ENCODE data around the gene CDK5RAP2. TPM values are rescaled to one million over a fixed set of nuclear protein-coding genes. Genes with fewer than 3 reads are reported as not detected.

The CDK5RAP2 gene
- total RNA-seq, 4 donors from 2014 or later: 27.3 to 158 (median 45.1) TPM

- H3K4me3 ChIP-seq: no peak overlapping the region
- no peak overlapping the region for H3K27ac ChIP-seq
- peaks cover 0 to 25% (median 0%) of the 10 kb centered on the region in 3 donors for H3K36me3 ChIP-seq
- no peaks in the 10 kb centered on the region for H3K27me3 ChIP-seq
- no peak for DNase-seq
- no peak for TF ChIP-seq POLR2A (IDR thresholded peaks at IDR 0.05)
- TF ChIP-seq, protein P1, sequence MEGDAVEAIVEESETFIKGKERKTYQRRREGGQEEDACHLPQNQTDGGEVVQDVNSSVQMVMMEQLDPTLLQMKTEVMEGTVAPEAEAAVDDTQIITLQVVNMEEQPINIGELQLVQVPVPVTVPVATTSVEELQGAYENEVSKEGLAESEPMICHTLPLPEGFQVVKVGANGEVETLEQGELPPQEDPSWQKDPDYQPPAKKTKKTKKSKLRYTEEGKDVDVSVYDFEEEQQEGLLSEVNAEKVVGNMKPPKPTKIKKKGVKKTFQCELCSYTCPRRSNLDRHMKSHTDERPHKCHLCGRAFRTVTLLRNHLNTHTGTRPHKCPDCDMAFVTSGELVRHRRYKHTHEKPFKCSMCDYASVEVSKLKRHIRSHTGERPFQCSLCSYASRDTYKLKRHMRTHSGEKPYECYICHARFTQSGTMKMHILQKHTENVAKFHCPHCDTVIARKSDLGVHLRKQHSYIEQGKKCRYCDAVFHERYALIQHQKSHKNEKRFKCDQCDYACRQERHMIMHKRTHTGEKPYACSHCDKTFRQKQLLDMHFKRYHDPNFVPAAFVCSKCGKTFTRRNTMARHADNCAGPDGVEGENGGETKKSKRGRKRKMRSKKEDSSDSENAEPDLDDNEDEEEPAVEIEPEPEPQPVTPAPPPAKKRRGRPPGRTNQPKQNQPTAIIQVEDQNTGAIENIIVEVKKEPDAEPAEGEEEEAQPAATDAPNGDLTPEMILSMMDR (IDR thresholded peaks at IDR 0.05): no peak
- no peaks in the 10 kb centered on the region for H3K9me3 ChIP-seq
- H3K4me1 ChIP-seq: no peaks in the 10 kb centered on the region
Observed at GRCh38 chr9:120387257-120388002, 192.5 kb downstream of the CDK5RAP2 start.

- Histone ChIP-seq H3K4me1 (no peaks in the 10 kb centered on the region), H3K9me3 (no peaks in the 10 kb centered on the region), H3K4me3 (no peak overlapping the region), H3K27ac (no peak overlapping the region), H3K36me3 (peaks cover 0 to 18% (median 0%) of the 10 kb centered on the region in 3 donors), H3K27me3 (no peaks in the 10 kb centered on the region)
- TF ChIP-seq, protein P1 (IDR thresholded peaks at IDR 0.05): no peak
- TF ChIP-seq POLR2A (IDR thresholded peaks at IDR 0.05): no peak
- DNase-seq: no peak
Observed at GRCh38 chr9:120386390-120387131, 193.4 kb downstream of the CDK5RAP2 start.

- Histone ChIP-seq H3K4me1 (no peaks in the 10 kb centered on the region), H3K9me3 (no peaks in the 10 kb centered on the region), H3K36me3 (peaks cover 0 to 11% (median 0%) of the 10 kb centered on the region in 3 donors), H3K4me3 (no peak overlapping the region), H3K27me3 (no peaks in the 10 kb centered on the region), H3K27ac (no peak overlapping the region)
- DNase-seq: no peak
- TF ChIP-seq, protein P1 (IDR thresholded peaks at IDR 0.05): no peak
- no peak for TF ChIP-seq POLR2A (IDR thresholded peaks at IDR 0.05)
Observed at GRCh38 chr9:120385606-120386389, 194.2 kb downstream of the CDK5RAP2 start.

- Histone ChIP-seq H3K4me1 (no peaks in the 10 kb centered on the region), H3K36me3 (peaks cover 0 to 2% (median 0%) of the 10 kb centered on the region in 3 donors), H3K4me3 (no peak overlapping the region), H3K9me3 (no peaks in the 10 kb centered on the region), H3K27me3 (no peaks in the 10 kb centered on the region), H3K27ac (no peak overlapping the region)
- TF ChIP-seq POLR2A (IDR thresholded peaks at IDR 0.05): no peak
- TF ChIP-seq, protein P1 (IDR thresholded peaks at IDR 0.05): no peak
- no peak for DNase-seq
Observed at GRCh38 chr9:120384925-120385272, 195.1 kb downstream of the CDK5RAP2 start.

DNA sequence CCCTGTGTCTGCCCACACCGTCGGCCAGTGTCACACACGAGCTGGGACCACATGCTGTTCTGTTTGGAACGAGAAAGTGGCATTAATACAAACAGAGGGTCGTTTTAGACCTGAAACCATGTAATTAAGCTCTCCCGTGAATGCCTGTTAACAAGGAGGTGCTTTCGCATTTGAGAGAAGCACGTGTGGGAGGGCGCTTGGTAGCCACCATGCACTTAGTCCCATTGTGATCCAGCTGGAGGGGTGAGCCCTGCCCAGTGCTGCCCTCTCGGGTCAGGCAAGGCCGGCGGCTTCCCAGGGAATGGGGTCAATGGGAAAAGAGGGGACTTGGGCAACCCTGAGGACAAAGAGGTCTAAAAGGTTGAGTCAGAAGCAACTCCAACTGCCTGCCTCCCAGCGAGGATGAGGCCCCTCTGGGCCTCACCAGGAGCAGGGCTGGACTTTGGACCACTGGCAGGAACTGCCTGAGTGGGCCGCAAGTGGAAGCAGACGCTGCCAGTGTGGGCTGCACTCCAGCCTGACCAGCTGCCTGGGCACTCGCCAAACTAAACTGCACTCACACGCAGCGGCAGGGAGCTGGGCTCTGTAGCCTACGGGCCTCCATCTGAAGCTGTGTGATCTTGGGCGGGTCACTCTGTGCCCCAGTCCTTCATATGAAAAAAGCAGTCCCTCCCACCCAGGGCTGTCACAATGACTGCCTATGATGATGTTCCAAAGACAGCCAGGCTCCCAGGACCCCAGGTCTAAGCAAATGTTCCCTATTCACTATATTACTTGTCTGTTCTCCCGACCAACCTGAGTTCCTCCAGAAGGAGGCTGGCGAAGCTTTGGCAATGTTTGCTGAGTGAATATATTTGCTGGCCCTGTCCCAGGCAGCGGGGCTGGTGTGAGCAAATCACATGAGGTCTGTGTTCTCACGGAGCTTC, 195.7 kb downstream of the CDK5RAP2 start:
- H3K27ac ChIP-seq: no peak overlapping the region

More for the DNA sequence above, 195.7 kb downstream of the CDK5RAP2 start:
- no peak for DNase-seq
- no peaks in the 10 kb centered on the region for H3K27me3 ChIP-seq
- H3K9me3 ChIP-seq: no peaks in the 10 kb centered on the region
- H3K36me3 ChIP-seq: no peaks in the 10 kb centered on the region
- no peaks in the 10 kb centered on the region for H3K4me1 ChIP-seq
- no peak overlapping the region for H3K4me3 ChIP-seq
- no peak for TF ChIP-seq POLR2A (IDR thresholded peaks at IDR 0.05)
- TF ChIP-seq, protein P1 (IDR thresholded peaks at IDR 0.05): no peak

Data from Peyer's patch (tissue), 4 donors.